Stimulated activated CD8-positive, alpha-beta memory T cell treated with anti-CD3 and anti-CD28 coated beads, Interleukin-7, amount 100 ng/mL, for 24 hours (primary cell): Measurements from ENCODE around the gene TRNP1.
"Not testable (repeated sequence)": the region's sequence is repeated elsewhere in the genome, so short reads cannot be mapped to it uniquely, and the experiment has no call there.

Experiments used
- DNase-seq: peaks from one replicate; pipeline ENCODE4 v3.0.0-alpha.2; 2020; ENCODE audit warnings: low read depth

The TRNP1 gene

GRCh38 chr1:26993237-26994019, at the start of gene TRNP1:
Gene TRNP1, plus strand, starts transcription at chr1:26993692. Its CDS starts 95 bp downstream, at chr1:26993787.
- DNase-seq, result peak; percentile 32

- no peak for DNase-seq
Measured at GRCh38 chr1:26945138-26945537, 48.4 kb upstream of the TRNP1 start.

- DNase-seq, result no peak
Measured at GRCh38 chr1:26945728-26946127, 47.8 kb upstream of the TRNP1 start.

GRCh38 chr1:26946270-26946669, 47.2 kb upstream of the TRNP1 start:
- no peak for DNase-seq

- DNase-seq, result not testable (repeated sequence)
Measured at GRCh38 chr1:26948725-26949057, 44.8 kb upstream of the TRNP1 start.

- no peak for DNase-seq
Measured at GRCh38 chr1:26949266-26949925, 44.1 kb upstream of the TRNP1 start.

- DNase-seq, result no peak
Measured at GRCh38 chr1:26949926-26950319, 43.6 kb upstream of the TRNP1 start.

GRCh38 chr1:26950602-26951001, 42.9 kb upstream of the TRNP1 start:
- DNase-seq, result no peak

GRCh38 chr1:26951216-26951615, 42.3 kb upstream of the TRNP1 start:
- no peak for DNase-seq

- no peak for DNase-seq
Measured at GRCh38 chr1:26951821-26952497, 41.5 kb upstream of the TRNP1 start.

GRCh38 chr1:26953374-26953773, 40.1 kb upstream of the TRNP1 start:
- no peak for DNase-seq

GRCh38 chr1:26956321-26956720, 37.2 kb upstream of the TRNP1 start:
- DNase-seq, result no peak

GRCh38 chr1:26957306-26957705, 36.2 kb upstream of the TRNP1 start:
- no peak for DNase-seq

- no peak for DNase-seq
Measured at GRCh38 chr1:26959270-26959669, 34.2 kb upstream of the TRNP1 start.

- no peak for DNase-seq
Measured at GRCh38 chr1:26959722-26960624, 33.5 kb upstream of the TRNP1 start, which contains the start of gene KDF1. Gene KDF1, minus strand, starts transcription at chr1:26960468. Its CDS starts 8,088 bp downstream, at chr1:26952380.

- no peak for DNase-seq
Measured at GRCh38 chr1:26960625-26960966, 32.9 kb upstream of the TRNP1 start.

- no peak for DNase-seq
Measured at GRCh38 chr1:26961826-26962225, 31.7 kb upstream of the TRNP1 start.

GRCh38 chr1:26965213-26965612, 28.3 kb upstream of the TRNP1 start:
- DNase-seq, result no peak

GRCh38 chr1:26965628-26966027, 27.9 kb upstream of the TRNP1 start:
- DNase-seq, result no peak

- DNase-seq, result no peak
Measured at GRCh38 chr1:26970810-26971209, 22.7 kb upstream of the TRNP1 start.

GRCh38 chr1:26971590-26971989, 21.9 kb upstream of the TRNP1 start:
- no peak for DNase-seq

GRCh38 chr1:26972390-26972789, 21.1 kb upstream of the TRNP1 start:
- no peak for DNase-seq
